ENCODE measurements around the gene MISP. TPM values are rescaled to one million over a fixed set of nuclear protein-coding genes. Genes with fewer than 3 reads are reported as not detected.

The MISP gene
- total RNA-seq, 1 donor from 2014 or later, result not detected

GRCh38 chr19:799076-799881, 48.4 kb downstream of the MISP start:
- peak overlapping the region; percentile 96 to 98 for H3K4me3 ChIP-seq
- H3K4me1 ChIP-seq, result peaks cover 41 to 59% of the 10 kb centered on the region in 2 donors
- H3K36me3 ChIP-seq, result peaks cover 13 to 17% of the 10 kb centered on the region in 2 donors
- no peak for DNase-seq (ENCODE audit: low spot score in 2 of 2)
- peak overlapping the region in 1 of 2 donors; percentile 4 for H3K27ac ChIP-seq
- no peaks in the 10 kb centered on the region for H3K27me3 ChIP-seq
- no peak for TF ChIP-seq CTCF (IDR thresholded peaks at IDR 0.05)
- no peaks in the 10 kb centered on the region for H3K9me3 ChIP-seq
- intact Hi-C loops (cut with DNase I), result loop anchor here (5.0 kb wide), 2 partner anchors 113 to 227 kb away; partner anchors contain the start of genes BSG and R3HDM4

GRCh38 chr19:800360-801029, 49.6 kb downstream of the MISP start:
- peak overlapping the region; percentile 39 to 52 for H3K4me3 ChIP-seq
- no peak for TF ChIP-seq CTCF (IDR thresholded peaks at IDR 0.05)
- H3K36me3 ChIP-seq, result peaks cover 25 to 29% of the 10 kb centered on the region in 2 donors
- intact Hi-C loops (cut with DNase I), result no loop called here
- peaks cover 41 to 58% of the 10 kb centered on the region in 2 donors for H3K4me1 ChIP-seq
- H3K27ac ChIP-seq, result peak overlapping the region; percentile 21 to 54
- H3K9me3 ChIP-seq, result no peaks in the 10 kb centered on the region
- DNase-seq (ENCODE audit: low spot score in 2 of 2), result no peak
- no peaks in the 10 kb centered on the region for H3K27me3 ChIP-seq

- H3K27ac ChIP-seq, result peak overlapping the region; percentile 21 to 54
- peak; percentile 30 to 82 for DNase-seq (ENCODE audit: low spot score in 2 of 2)
- H3K4me1 ChIP-seq, result peaks cover 38 to 51% of the 10 kb centered on the region in 2 donors
- peaks cover 32 to 36% of the 10 kb centered on the region in 2 donors for H3K36me3 ChIP-seq
- no peaks in the 10 kb centered on the region for H3K9me3 ChIP-seq
- H3K4me3 ChIP-seq, result peak overlapping the region; percentile 39 to 52
- intact Hi-C loops (cut with DNase I), result no loop called here
- H3K27me3 ChIP-seq, result no peaks in the 10 kb centered on the region
- no peak for TF ChIP-seq CTCF (IDR thresholded peaks at IDR 0.05)
Measured at GRCh38 chr19:801030-801860, 50.3 kb downstream of the MISP start.

- DNase-seq (ENCODE audit: low spot score in 2 of 2), result no peak
- H3K36me3 ChIP-seq, result peaks cover 40 to 44% of the 10 kb centered on the region in 2 donors
- peak overlapping the region; percentile 39 to 52 for H3K4me3 ChIP-seq
- H3K27me3 ChIP-seq, result no peaks in the 10 kb centered on the region
- H3K27ac ChIP-seq, result peak overlapping the region; percentile 21 to 32
- intact Hi-C loops (cut with DNase I), result no loop called here
- TF ChIP-seq CTCF (IDR thresholded peaks at IDR 0.05), result no peak
- no peaks in the 10 kb centered on the region for H3K9me3 ChIP-seq
- H3K4me1 ChIP-seq, result peaks cover 34 to 47% of the 10 kb centered on the region in 2 donors
Measured at GRCh38 chr19:801861-802497, 51.1 kb downstream of the MISP start.
